HCT116 (cell line): ENCODE measurements around the gene MED13L.

Source experiments
- CBX3 ChIP-seq: IDR thresholded peaks from 2 replicates; pipeline ENCODE4 v1.6.1; 2012; ENCODE audit warnings: low read depth
- CTCF ChIP-seq, 3 experiments: fragments of 200-600 bp in 1 of 3; sonication (generic) in 1 of 3; IDR thresholded peaks in 2 of 3; conservative IDR thresholded peaks in 1 of 3; 2 replicates each; pipeline ENCODE4 v1.5.1; 2012 to 2017; ENCODE audit warnings: low read depth in 2 of 3, low read length in 2 of 3, antibody characterized with exemption in 1 of 3, borderline replicate concordance in 1 of 3, control low read depth in 1 of 3, mild to moderate bottlenecking in 1 of 3, mixed read lengths in 1 of 3, mixed run types in 1 of 3, moderate library complexity in 1 of 3; ENCODE audit not compliant: insufficient read depth in 1 of 3
- EGR1 ChIP-seq: IDR thresholded peaks from 2 replicates; pipeline ENCODE4 v1.6.1; 2012; ENCODE audit warnings: low read depth
- ELF1 ChIP-seq: IDR thresholded peaks from 2 replicates; pipeline ENCODE4 v1.6.1; 2012; ENCODE audit warnings: low read depth, borderline replicate concordance
- EZH2 ChIP-seq: fragments of 200-600 bp; sonication (generic); IDR thresholded peaks from 2 replicates; pipeline ENCODE4 v1.6.1; 2017; ENCODE audit warnings: antibody characterized with exemption, mixed run types
- EZH2phosphoT487 ChIP-seq: fragments of 200-600 bp; IDR thresholded peaks from 2 replicates; pipeline ENCODE4 v1.6.1; 2018; ENCODE audit warnings: antibody characterized with exemption, borderline replicate concordance
- POLR2A ChIP-seq: IDR thresholded peaks from 2 replicates; pipeline ENCODE4 v1.7.0; 2011; ENCODE audit warnings: borderline replicate concordance; ENCODE audit not compliant: insufficient read depth, insufficient read length; ENCODE audit errors: extremely low read depth
- POLR2AphosphoS5 ChIP-seq: IDR thresholded peaks from 2 replicates; pipeline ENCODE4 v1.6.1; 2011; ENCODE audit warnings: mild to moderate bottlenecking, low read depth, low read length, moderate library complexity
- RAD21 ChIP-seq: IDR thresholded peaks from 2 replicates; pipeline ENCODE4 v1.6.1; 2012; ENCODE audit warnings: low read depth, mild to moderate bottlenecking
- SIN3A ChIP-seq: IDR thresholded peaks from 2 replicates; pipeline ENCODE4 v1.6.1; 2012; ENCODE audit warnings: low read depth
- SP1 ChIP-seq: IDR thresholded peaks from 2 replicates; pipeline ENCODE4 v1.6.1; 2012; ENCODE audit warnings: low read depth
- ZNF274 ChIP-seq: fragments of 200-500 bp; sonication (Bioruptor generic); IDR thresholded peaks from 2 replicates; pipeline ENCODE4 v1.6.1; 2014; ENCODE audit warnings: mild to moderate bottlenecking, low read depth, low read length, inconsistent platforms
- TF ChIP-seq, protein P1 (sequence below): IDR thresholded peaks from 2 replicates; pipeline ENCODE4 v1.6.1; 2012; ENCODE audit warnings: low read depth

DNA sequence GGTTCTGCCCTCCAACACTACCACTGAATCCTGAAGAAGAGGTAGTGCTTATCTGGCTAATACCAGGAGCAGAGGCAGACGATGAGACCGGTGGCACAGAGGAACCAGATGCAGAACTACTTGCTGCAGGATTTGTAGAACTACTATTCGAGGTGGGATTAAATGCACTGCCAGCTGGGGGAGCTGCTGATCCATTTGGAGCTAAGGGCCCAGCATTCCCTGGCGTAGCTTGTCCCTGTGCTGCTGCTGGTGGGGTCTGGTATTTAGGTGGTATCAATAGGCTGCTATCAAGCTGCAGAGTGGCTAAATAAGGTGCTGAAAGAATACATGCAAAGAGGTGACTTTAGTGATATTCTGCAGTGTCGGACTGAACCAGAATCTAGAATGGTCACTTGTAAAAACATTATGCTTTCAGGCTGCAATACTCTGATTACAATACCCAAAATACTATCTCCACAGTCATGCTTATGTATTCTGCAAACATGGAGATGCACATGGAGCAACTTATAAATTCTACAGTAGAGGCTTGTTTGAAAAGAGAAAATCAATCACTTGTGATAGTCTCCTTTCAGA is 294.2 kb downstream of the MED13L start:
- no peak for TF ChIP-seq POLR2A
- TF ChIP-seq ZNF274: no peak
- no peak for TF ChIP-seq CBX3
- no peak for TF ChIP-seq EZH2phosphoT487
- peak; percentile 26 to 59 (median 54); a peak in 5 of 6 replicates for TF ChIP-seq CTCF (IDR thresholded peaks at IDR 0.05 in 2 of 3, conservative IDR thresholded peaks at IDR 0.05 in 1 of 3; ENCODE audit: borderline replicate concordance in 1 of 3, insufficient read depth in 1 of 3, low read depth in 2 of 3, low read length in 2 of 3)
- no peak for TF ChIP-seq SP1
- no peak for TF ChIP-seq EGR1
- TF ChIP-seq, protein P1, sequence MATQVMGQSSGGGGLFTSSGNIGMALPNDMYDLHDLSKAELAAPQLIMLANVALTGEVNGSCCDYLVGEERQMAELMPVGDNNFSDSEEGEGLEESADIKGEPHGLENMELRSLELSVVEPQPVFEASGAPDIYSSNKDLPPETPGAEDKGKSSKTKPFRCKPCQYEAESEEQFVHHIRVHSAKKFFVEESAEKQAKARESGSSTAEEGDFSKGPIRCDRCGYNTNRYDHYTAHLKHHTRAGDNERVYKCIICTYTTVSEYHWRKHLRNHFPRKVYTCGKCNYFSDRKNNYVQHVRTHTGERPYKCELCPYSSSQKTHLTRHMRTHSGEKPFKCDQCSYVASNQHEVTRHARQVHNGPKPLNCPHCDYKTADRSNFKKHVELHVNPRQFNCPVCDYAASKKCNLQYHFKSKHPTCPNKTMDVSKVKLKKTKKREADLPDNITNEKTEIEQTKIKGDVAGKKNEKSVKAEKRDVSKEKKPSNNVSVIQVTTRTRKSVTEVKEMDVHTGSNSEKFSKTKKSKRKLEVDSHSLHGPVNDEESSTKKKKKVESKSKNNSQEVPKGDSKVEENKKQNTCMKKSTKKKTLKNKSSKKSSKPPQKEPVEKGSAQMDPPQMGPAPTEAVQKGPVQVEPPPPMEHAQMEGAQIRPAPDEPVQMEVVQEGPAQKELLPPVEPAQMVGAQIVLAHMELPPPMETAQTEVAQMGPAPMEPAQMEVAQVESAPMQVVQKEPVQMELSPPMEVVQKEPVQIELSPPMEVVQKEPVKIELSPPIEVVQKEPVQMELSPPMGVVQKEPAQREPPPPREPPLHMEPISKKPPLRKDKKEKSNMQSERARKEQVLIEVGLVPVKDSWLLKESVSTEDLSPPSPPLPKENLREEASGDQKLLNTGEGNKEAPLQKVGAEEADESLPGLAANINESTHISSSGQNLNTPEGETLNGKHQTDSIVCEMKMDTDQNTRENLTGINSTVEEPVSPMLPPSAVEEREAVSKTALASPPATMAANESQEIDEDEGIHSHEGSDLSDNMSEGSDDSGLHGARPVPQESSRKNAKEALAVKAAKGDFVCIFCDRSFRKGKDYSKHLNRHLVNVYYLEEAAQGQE: no peak
- no peak for TF ChIP-seq ELF1
- TF ChIP-seq POLR2AphosphoS5: no peak
- peak; percentile 60 for TF ChIP-seq RAD21
- TF ChIP-seq SIN3A: no peak
- TF ChIP-seq EZH2: no peak
